WTC11 (cell line): ENCODE results near the gene OR2D3. TPM values are rescaled to one million over a fixed set of nuclear protein-coding genes. Genes with fewer than 3 reads are reported as not detected.

ENCODE experiments used
- ATAC-seq: fragments of 200-7000 bp; cut with Tn5 transposase; 2 replicates; pipeline ENCODE4 v1.10.0; 2021; ENCODE audit warnings: mild to moderate bottlenecking, moderate library complexity
- CTCF ChIA-PET: fragments of 300-600 bp; sonication (Branson Sonifier 250); formaldehyde crosslinking; loops from one replicate; lab custom pipeline; 2021; ENCODE audit warnings: antibody characterized with exemption; lab: Charles Lee
- POLR2A ChIA-PET: fragments of 350-600 bp; sonication (Branson Sonifier 250); formaldehyde crosslinking; loops from one replicate; lab custom pipeline; 2021; ENCODE audit warnings: antibody characterized with exemption; lab: Charles Lee
- DNase-seq: peaks from one replicate; pipeline ENCODE4 v3.0.0; 2021; ENCODE audit warnings: low spot score
- H3K27ac Mint-ChIP-seq: 2 replicates; pipeline ENCODE4 v1.8.0; 2021; ENCODE audit warnings: mixed read lengths
- H3K27me3 Mint-ChIP-seq: 2 replicates; pipeline ENCODE4 v1.8.0; 2021; ENCODE audit warnings: low read depth, mild to moderate bottlenecking, moderate library complexity, mixed read lengths
- H3K36me3 Mint-ChIP-seq: 2 replicates; pipeline ENCODE4 v1.8.0; 2021; ENCODE audit warnings: mixed read lengths
- H3K4me1 Mint-ChIP-seq: 2 replicates; pipeline ENCODE4 v1.8.0; 2022; ENCODE audit warnings: mixed read lengths
- H3K4me3 Mint-ChIP-seq: 2 replicates; pipeline ENCODE4 v1.8.0; 2021; ENCODE audit warnings: mild to moderate bottlenecking, moderate library complexity, mixed read lengths
- H3K9me3 Mint-ChIP-seq: 2 replicates; pipeline ENCODE4 v1.8.0; 2021; ENCODE audit warnings: mixed read lengths
- CREM ChIP-seq: sonication (generic); formaldehyde crosslinking; IDR thresholded peaks from 2 replicates; pipeline ENCODE4 v1.8.1; 2022; ENCODE audit warnings: mild to moderate bottlenecking, missing genetic modification reagents, moderate library complexity
- GRHL2 ChIP-seq: fragments of 250-450 bp; sonication (Bioruptor Pico); IDR thresholded peaks from 2 replicates; pipeline ENCODE4 v1.8.0; 2022; ENCODE audit warnings: mild to moderate bottlenecking, moderate library complexity; ENCODE audit not compliant: insufficient replicate concordance, severe bottlenecking
- RELA ChIP-seq: sonication (generic); formaldehyde crosslinking; IDR thresholded peaks from 2 replicates; pipeline ENCODE4 v1.8.1; 2022; ENCODE audit warnings: missing genetic modification reagents, mild to moderate bottlenecking, borderline replicate concordance
- SMAD4 ChIP-seq: sonication (generic); formaldehyde crosslinking; IDR thresholded peaks from 2 replicates; pipeline ENCODE4 v1.8.0; 2022; ENCODE audit warnings: mild to moderate bottlenecking, missing genetic modification reagents
- SP1 ChIP-seq: sonication (generic); formaldehyde crosslinking; conservative IDR thresholded peaks from 2 replicates; pipeline ENCODE4 v1.8.1; 2022; ENCODE audit warnings: missing genetic modification reagents
- TEAD4 ChIP-seq: sonication (generic); formaldehyde crosslinking; IDR thresholded peaks from 2 replicates; pipeline ENCODE4 v1.8.0; 2022; ENCODE audit warnings: mild to moderate bottlenecking, missing genetic modification reagents
- ZBTB21 ChIP-seq: sonication (generic); formaldehyde crosslinking; IDR thresholded peaks from 2 replicates; pipeline ENCODE4 v1.8.1; 2023; ENCODE audit warnings: mild to moderate bottlenecking, missing genetic modification reagents, borderline replicate concordance
- ZNF219 ChIP-seq: sonication (generic); formaldehyde crosslinking; IDR thresholded peaks from 2 replicates; pipeline ENCODE4 v1.8.0; 2023; ENCODE audit warnings: missing genetic modification reagents, mild to moderate bottlenecking, borderline replicate concordance
- ZNF232 ChIP-seq: sonication (generic); formaldehyde crosslinking; IDR thresholded peaks from 2 replicates; pipeline ENCODE4 v1.8.0; 2022; ENCODE audit warnings: mild to moderate bottlenecking, missing genetic modification reagents
- ZNF671 ChIP-seq: fragments of 250-450 bp; sonication (Bioruptor Pico); IDR thresholded peaks from 2 replicates; pipeline ENCODE4 v1.8.0; 2021; ENCODE audit warnings: mild to moderate bottlenecking
- total RNA-seq: library from RNA; stranded (reverse); gene quantifications from 3 replicates; pipeline ENCODE4 v1.2.3, GENCODE V29; 2021
- TF ChIP-seq, protein P1 (sequence below): fragments of 250-450 bp; sonication (Bioruptor Pico); conservative IDR thresholded peaks from 2 replicates; pipeline ENCODE4 v1.9.0; 2021; ENCODE audit warnings: mild to moderate bottlenecking
- TF ChIP-seq, protein P2 (sequence below): fragments of 250-450 bp; sonication (Bioruptor Pico); IDR thresholded peaks from 2 replicates; pipeline ENCODE4 v1.9.0; 2021; ENCODE audit warnings: mild to moderate bottlenecking, borderline replicate concordance
- TF ChIP-seq, protein P3 (sequence below): sonication (generic); formaldehyde crosslinking; IDR thresholded peaks from 2 replicates; pipeline ENCODE4 v1.8.1; 2022; ENCODE audit warnings: mild to moderate bottlenecking, missing genetic modification reagents, moderate library complexity, borderline replicate concordance
- TF ChIP-seq, protein P4 (sequence below): sonication (generic); formaldehyde crosslinking; IDR thresholded peaks from 2 replicates; pipeline ENCODE4 v1.8.0; 2022; ENCODE audit warnings: mild to moderate bottlenecking, missing genetic modification reagents
- TF ChIP-seq, protein P5 (sequence below): sonication (generic); formaldehyde crosslinking; conservative IDR thresholded peaks from 2 replicates; pipeline ENCODE4 v1.8.1; 2022; ENCODE audit warnings: mild to moderate bottlenecking, missing genetic modification reagents

OR2D3 gene
- total RNA-seq, 1 experiment from 2014 or later, result not detected

DNA sequence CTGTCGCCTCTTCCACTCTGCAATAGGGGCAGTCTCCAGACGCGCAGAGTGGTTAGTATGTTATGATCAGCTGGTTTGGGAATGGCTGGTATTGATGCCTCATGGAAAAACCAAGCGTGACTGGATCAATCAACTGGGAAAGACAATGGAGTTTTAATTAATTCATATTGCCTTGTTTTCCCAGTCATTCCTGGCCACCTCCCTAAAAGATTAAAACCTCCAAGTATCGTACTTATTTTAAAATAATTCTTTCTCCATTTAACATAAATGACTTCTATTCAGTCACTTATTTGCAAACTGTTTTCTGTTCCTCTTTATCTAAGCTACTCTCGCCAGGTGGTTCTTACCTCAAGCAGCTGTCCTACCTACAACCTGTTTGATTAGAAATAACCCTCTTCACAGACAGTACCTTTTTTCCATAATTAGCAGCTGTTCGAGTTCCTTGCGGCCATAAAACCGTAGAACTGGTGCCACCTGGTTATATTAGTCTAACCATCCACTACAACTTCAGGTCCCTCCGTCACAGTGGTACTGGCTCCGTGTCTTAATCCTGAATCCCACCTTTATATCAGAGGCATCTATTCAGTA lies 6.3 kb downstream of the OR2D3 start (continued):
- TF ChIP-seq, protein P1, sequence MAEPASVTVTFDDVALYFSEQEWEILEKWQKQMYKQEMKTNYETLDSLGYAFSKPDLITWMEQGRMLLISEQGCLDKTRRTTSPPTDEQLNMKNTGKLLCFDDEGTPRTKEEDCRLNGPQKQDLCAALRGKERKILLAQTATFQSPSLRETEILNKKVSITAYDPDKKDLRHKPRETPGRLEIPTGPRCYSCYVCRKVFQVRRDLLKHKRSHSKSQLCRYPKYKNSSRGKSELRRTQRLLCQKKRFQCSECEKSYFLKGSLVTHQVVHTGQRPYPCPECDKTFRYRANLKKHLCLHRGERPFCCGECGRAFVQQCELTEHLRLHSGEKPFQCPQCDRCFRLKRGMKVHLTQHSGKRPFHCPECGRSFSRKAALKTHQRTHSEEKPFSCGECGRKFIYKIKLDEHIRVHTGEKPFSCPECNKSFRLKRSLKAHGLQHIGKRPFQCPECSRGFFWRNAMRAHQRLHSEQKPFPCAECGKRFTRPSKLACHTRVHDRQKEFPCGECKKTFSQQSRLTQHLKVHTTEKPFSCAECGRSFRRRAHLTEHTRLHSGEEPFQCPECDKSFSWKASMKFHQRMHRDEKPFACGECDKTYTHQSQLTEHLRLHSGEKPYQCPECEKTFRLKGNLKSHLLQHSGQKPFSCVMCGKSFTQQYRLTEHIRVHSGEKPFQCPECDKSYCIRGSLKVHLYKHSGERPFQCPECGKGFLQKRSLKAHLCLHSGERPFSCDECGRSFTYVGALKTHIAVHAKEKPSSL (CRISPR knock-in tag), result no peak
- TF ChIP-seq, protein P2, sequence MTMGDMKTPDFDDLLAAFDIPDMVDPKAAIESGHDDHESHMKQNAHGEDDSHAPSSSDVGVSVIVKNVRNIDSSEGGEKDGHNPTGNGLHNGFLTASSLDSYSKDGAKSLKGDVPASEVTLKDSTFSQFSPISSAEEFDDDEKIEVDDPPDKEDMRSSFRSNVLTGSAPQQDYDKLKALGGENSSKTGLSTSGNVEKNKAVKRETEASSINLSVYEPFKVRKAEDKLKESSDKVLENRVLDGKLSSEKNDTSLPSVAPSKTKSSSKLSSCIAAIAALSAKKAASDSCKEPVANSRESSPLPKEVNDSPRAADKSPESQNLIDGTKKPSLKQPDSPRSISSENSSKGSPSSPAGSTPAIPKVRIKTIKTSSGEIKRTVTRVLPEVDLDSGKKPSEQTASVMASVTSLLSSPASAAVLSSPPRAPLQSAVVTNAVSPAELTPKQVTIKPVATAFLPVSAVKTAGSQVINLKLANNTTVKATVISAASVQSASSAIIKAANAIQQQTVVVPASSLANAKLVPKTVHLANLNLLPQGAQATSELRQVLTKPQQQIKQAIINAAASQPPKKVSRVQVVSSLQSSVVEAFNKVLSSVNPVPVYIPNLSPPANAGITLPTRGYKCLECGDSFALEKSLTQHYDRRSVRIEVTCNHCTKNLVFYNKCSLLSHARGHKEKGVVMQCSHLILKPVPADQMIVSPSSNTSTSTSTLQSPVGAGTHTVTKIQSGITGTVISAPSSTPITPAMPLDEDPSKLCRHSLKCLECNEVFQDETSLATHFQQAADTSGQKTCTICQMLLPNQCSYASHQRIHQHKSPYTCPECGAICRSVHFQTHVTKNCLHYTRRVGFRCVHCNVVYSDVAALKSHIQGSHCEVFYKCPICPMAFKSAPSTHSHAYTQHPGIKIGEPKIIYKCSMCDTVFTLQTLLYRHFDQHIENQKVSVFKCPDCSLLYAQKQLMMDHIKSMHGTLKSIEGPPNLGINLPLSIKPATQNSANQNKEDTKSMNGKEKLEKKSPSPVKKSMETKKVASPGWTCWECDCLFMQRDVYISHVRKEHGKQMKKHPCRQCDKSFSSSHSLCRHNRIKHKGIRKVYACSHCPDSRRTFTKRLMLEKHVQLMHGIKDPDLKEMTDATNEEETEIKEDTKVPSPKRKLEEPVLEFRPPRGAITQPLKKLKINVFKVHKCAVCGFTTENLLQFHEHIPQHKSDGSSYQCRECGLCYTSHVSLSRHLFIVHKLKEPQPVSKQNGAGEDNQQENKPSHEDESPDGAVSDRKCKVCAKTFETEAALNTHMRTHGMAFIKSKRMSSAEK (CRISPR knock-in tag), result no peak
- no peak for TF ChIP-seq ZNF219 (CRISPR knock-in tag)
- no peak for TF ChIP-seq ZNF671
- TF ChIP-seq GRHL2 (CRISPR knock-in tag), result no peak
- TF ChIP-seq, protein P3, sequence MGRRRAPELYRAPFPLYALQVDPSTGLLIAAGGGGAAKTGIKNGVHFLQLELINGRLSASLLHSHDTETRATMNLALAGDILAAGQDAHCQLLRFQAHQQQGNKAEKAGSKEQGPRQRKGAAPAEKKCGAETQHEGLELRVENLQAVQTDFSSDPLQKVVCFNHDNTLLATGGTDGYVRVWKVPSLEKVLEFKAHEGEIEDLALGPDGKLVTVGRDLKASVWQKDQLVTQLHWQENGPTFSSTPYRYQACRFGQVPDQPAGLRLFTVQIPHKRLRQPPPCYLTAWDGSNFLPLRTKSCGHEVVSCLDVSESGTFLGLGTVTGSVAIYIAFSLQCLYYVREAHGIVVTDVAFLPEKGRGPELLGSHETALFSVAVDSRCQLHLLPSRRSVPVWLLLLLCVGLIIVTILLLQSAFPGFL, result no peak
- no peak for TF ChIP-seq SMAD4 (CRISPR knock-in tag)
- no peak for TF ChIP-seq SP1 (CRISPR knock-in tag)

DNA sequence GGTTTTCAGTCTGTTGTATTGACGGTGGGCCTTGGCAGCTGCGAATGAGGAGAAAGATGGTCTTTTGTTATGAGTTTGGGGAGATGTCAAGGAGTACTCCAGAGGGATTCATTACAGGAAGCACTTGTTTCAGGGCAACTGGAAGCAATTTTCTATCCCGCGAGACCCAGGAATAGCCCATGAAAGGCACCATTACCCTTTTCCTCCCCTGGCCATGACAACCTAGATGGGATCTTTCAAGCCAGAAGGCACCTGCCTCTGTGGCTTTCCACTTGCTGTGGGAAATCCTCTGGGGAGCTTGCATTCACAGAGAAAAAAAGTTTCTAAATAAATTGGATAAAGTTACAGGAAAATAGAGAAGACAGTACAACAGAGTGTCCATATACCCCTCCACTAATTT lies 8.1 kb downstream of the OR2D3 start:
- POLR2A ChIA-PET, result no interaction called here
- H3K27me3 Mint-ChIP-seq, result no peaks in the 10 kb centered on the region; the same call in 1 of the 2 replicates
- DNase-seq, result no peak
- no peaks in the 10 kb centered on the region for H3K9me3 Mint-ChIP-seq
- TF ChIP-seq ZBTB21 (no peak), RELA (CRISPR knock-in tag) (no peak), TEAD4 (no peak), ZNF232 (no peak), CREM (CRISPR knock-in tag) (no peak)
- TF ChIP-seq, protein P2 (CRISPR knock-in tag), result no peak
- TF ChIP-seq, protein P4, sequence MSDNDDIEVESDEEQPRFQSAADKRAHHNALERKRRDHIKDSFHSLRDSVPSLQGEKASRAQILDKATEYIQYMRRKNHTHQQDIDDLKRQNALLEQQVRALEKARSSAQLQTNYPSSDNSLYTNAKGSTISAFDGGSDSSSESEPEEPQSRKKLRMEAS, result no peak
- TF ChIP-seq, protein P5, sequence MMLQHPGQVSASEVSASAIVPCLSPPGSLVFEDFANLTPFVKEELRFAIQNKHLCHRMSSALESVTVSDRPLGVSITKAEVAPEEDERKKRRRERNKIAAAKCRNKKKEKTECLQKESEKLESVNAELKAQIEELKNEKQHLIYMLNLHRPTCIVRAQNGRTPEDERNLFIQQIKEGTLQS (CRISPR knock-in tag), result no peak
- TF ChIP-seq, all 79 proteins: peak for 0
- peaks cover 36% of the 10 kb centered on the region for H3K4me1 Mint-ChIP-seq
- H3K36me3 Mint-ChIP-seq, result peaks cover 21% of the 10 kb centered on the region
- H3K4me3 Mint-ChIP-seq, result peak overlapping the region; percentile 10; the same call in 1 of the 2 replicates
- CTCF ChIA-PET, result interaction anchor here (0.6 to 4.7 kb wide), 3 partner anchors 117 to 398 kb away, joined by 3 to 22 read pairs (median 5); no protein-coding TSS in a partner anchor
- H3K27ac Mint-ChIP-seq, result peak overlapping the region; percentile 54
- no peak for ATAC-seq
